A549 (cell line): Measurements from ENCODE around the gene MAZ. TPM values are rescaled to one million over a fixed set of nuclear protein-coding genes. Genes with fewer than 3 reads are reported as not detected.

Experiments used
- ATAC-seq, 2 experiments: fragments of 200-7000 bp in 1 of 2; fragments of >200 bp in 1 of 2; cut with Nextera tagmentation in 1 of 2; cut with Tn5 transposase in 1 of 2; 3 replicates each; pipeline versions ENCODE4 v1.8.0 to v1.9.1; 2018 to 2020; ENCODE audit warnings: mild to moderate bottlenecking in 1 of 2, moderate library complexity in 1 of 2
- CTCF ChIA-PET: fragments of 300-600 bp; sonication (Branson Sonifier 250); formaldehyde crosslinking; extraction: SDS; loops from one replicate; lab custom pipeline; 2021; ENCODE audit warnings: antibody characterized with exemption, inconsistent platforms; lab: Yijun Ruan, JAX
- POLR2A ChIA-PET: fragments of 350-600 bp; formaldehyde crosslinking; extraction: SDS; loops from one replicate; lab custom pipeline; 2021; ENCODE audit warnings: antibody characterized with exemption, inconsistent platforms; lab: Yijun Ruan, JAX
- DNase-seq, 2 experiments: peaks; one replicate each; pipeline versions ENCODE4 v3.0.0 to v3.0.0-alpha.2; 2011 to 2016; ENCODE audit warnings: low read depth in 1 of 2, low spot score in 1 of 2
- FAIRE-seq: peaks from 2 replicates; lab custom pipeline; 2011; peaks lifted over from hg19 to GRCh38; lab: Jason Lieb, UNC
- H3K27ac ChIP-seq, 2 experiments: fragments of >200 bp; sonication (Bioruptor Twin); formaldehyde crosslinking; 3 replicates each; pipeline ENCODE4 v1.5.1; 2016 to 2017
- H3K4me1 ChIP-seq: fragments of >200 bp; sonication (Bioruptor Twin); formaldehyde crosslinking; 3 replicates; pipeline ENCODE4 v1.6.1; 2016
- H3K4me2 ChIP-seq: fragments of >200 bp; sonication (Bioruptor Twin); formaldehyde crosslinking; 3 replicates; pipeline ENCODE4 v1.6.1; 2016
- H3K4me3 ChIP-seq: fragments of >200 bp; sonication (Bioruptor Twin); formaldehyde crosslinking; 3 replicates; pipeline ENCODE4 v1.5.1; 2016
- H3K9me3 ChIP-seq: fragments of >200 bp; sonication (Bioruptor Twin); formaldehyde crosslinking; 3 replicates; pipeline ENCODE4 v1.6.1; 2016
- CBX8 ChIP-seq: fragments of 200-600 bp; sonication (generic); IDR thresholded peaks from 2 replicates; pipeline ENCODE4 v1.6.1; 2016
- CEBPB ChIP-seq, 2 experiments: fragments of >200 bp in 1 of 2; sonication (Bioruptor Twin) in 1 of 2; formaldehyde crosslinking in 1 of 2; IDR thresholded peaks; 2 replicates each; pipeline ENCODE4 v1.6.1; 2012 to 2016
- EHF ChIP-seq: fragments of 250-450 bp; sonication (Bioruptor Pico); IDR thresholded peaks from 2 replicates; pipeline ENCODE4 v1.5.0; 2020; ENCODE audit warnings: mild to moderate bottlenecking
- EHMT2 ChIP-seq: fragments of 200-600 bp; sonication (generic); IDR thresholded peaks from 2 replicates; pipeline ENCODE4 v1.6.1; 2016; ENCODE audit warnings: antibody characterized with exemption, low read depth, mild to moderate bottlenecking, moderate library complexity
- ESRRA ChIP-seq: fragments of 150-350 bp; IDR thresholded peaks from 2 replicates; pipeline ENCODE4 v1.6.1; 2014; ENCODE audit warnings: mild to moderate bottlenecking, low read length, borderline replicate concordance
- FOSB ChIP-seq: fragments of 250-450 bp; sonication (Bioruptor Pico); IDR thresholded peaks from 2 replicates; pipeline ENCODE4 v1.5.0; 2020; ENCODE audit warnings: mild to moderate bottlenecking, moderate library complexity
- FOSL2 ChIP-seq, 2 experiments: fragments of 450-650 bp in 1 of 2; fragments of >200 bp in 1 of 2; sonication (Bioruptor Twin) in 1 of 2; formaldehyde crosslinking; IDR thresholded peaks; 2 replicates each; pipeline versions ENCODE4 v1.5.0 to v1.6.1; 2016 to 2020; ENCODE audit warnings: mild to moderate bottlenecking in 1 of 2, moderate library complexity in 1 of 2
- FOXS1 ChIP-seq: fragments of 250-450 bp; sonication (Bioruptor Pico); IDR thresholded peaks from 2 replicates; pipeline ENCODE4 v1.5.0; 2020; ENCODE audit warnings: mild to moderate bottlenecking, moderate library complexity
- HEYL ChIP-seq: fragments of 250-450 bp; sonication (Bioruptor Pico); IDR thresholded peaks from 2 replicates; pipeline ENCODE4 v1.8.0; 2021; ENCODE audit warnings: mild to moderate bottlenecking, moderate library complexity
- HOXB13 ChIP-seq: fragments of 250-450 bp; sonication (Bioruptor Pico); IDR thresholded peaks from 2 replicates; pipeline ENCODE4 v1.5.0; 2020; ENCODE audit warnings: low read depth, mild to moderate bottlenecking, moderate library complexity
- JUNB ChIP-seq: fragments of >200 bp; sonication (Bioruptor Twin); formaldehyde crosslinking; IDR thresholded peaks from 2 replicates; pipeline ENCODE4 v1.6.1; 2016
- KDM1A ChIP-seq: fragments of 200-600 bp; sonication (generic); IDR thresholded peaks from 2 replicates; pipeline ENCODE4 v1.6.1; 2016; ENCODE audit warnings: low read depth, mild to moderate bottlenecking
- KDM5A ChIP-seq: fragments of 200-600 bp; sonication (generic); IDR thresholded peaks from 2 replicates; pipeline ENCODE4 v1.6.1; 2016; ENCODE audit warnings: antibody characterized with exemption, mild to moderate bottlenecking
- MAFK ChIP-seq: fragments of 450-650 bp; IDR thresholded peaks from 2 replicates; pipeline ENCODE4 v1.6.1; 2014; ENCODE audit not compliant: partially characterized antibody
- MYC ChIP-seq: IDR thresholded peaks from 2 replicates; pipeline ENCODE4 v1.6.1; 2012; ENCODE audit warnings: mild to moderate bottlenecking, inconsistent platforms, low read length, improper control_type of control experiment, borderline replicate concordance
- NFE2L2 ChIP-seq: fragments of 150-350 bp; conservative IDR thresholded peaks from 2 replicates; pipeline ENCODE4 v1.6.1; 2014; ENCODE audit warnings: low read length
- PHF8 ChIP-seq: fragments of 200-600 bp; sonication (generic); IDR thresholded peaks from 2 replicates; pipeline ENCODE4 v1.6.1; 2016; ENCODE audit warnings: low read depth, mild to moderate bottlenecking, antibody characterized with exemption, moderate library complexity, borderline replicate concordance
- POLR2AphosphoS2 ChIP-seq: conservative IDR thresholded peaks from 2 replicates; pipeline ENCODE4 v1.6.1; 2012; ENCODE audit warnings: low read length, improper control_type of control experiment, inconsistent platforms
- RAD21 ChIP-seq, 2 experiments: fragments of >200 bp in 1 of 2; sonication (Bioruptor Twin) in 1 of 2; formaldehyde crosslinking in 1 of 2; IDR thresholded peaks in 1 of 2; conservative IDR thresholded peaks in 1 of 2; 2 replicates in 1 of 2; 3 replicates in 1 of 2; pipeline ENCODE4 v1.6.1; 2012 to 2018; ENCODE audit warnings: inconsistent platforms in 1 of 2
- RARB ChIP-seq: fragments of 250-450 bp; sonication (Bioruptor Pico); IDR thresholded peaks from 2 replicates; pipeline ENCODE4 v1.8.0; 2021; ENCODE audit warnings: mild to moderate bottlenecking, moderate library complexity
- RNF2 ChIP-seq: fragments of 200-600 bp; sonication (generic); IDR thresholded peaks from 2 replicates; pipeline ENCODE4 v1.6.1; 2016; ENCODE audit warnings: low read depth, mild to moderate bottlenecking, antibody characterized with exemption, moderate library complexity, borderline replicate concordance
- TP53 ChIP-seq: fragments of 250-450 bp; sonication (Bioruptor Pico); IDR thresholded peaks from 2 replicates; pipeline ENCODE4 v1.5.0; 2021; ENCODE audit warnings: mild to moderate bottlenecking, moderate library complexity
- ZC3H11A ChIP-seq: fragments of 450-650 bp; IDR thresholded peaks from 2 replicates; pipeline ENCODE4 v1.6.1; 2014; ENCODE audit warnings: antibody characterized with exemption, mild to moderate bottlenecking
- ZSCAN20 ChIP-seq: fragments of 250-450 bp; sonication (Bioruptor Pico); IDR thresholded peaks from 2 replicates; pipeline ENCODE4 v1.8.0; 2022; ENCODE audit warnings: mild to moderate bottlenecking, moderate library complexity
- WGBS: methylation state at CpG from one replicate; pipeline ENCODE4 v1.1.6; 2017; ENCODE audit errors: missing lambda C conversion rate; 5-methylcytosine and 5-hydroxymethylcytosine counted together
- polyA plus RNA-seq, 4 experiments: library from polyadenylated mRNA; depleted of rRNA in 3 of 4; stranded (reverse); fragments of >200 nt; fragmentation: RNase III in 1 of 4; extraction: RNeasy Plus Mini Kit Qiagen cat#74134 plus additional on column Dnase treatment in 1 of 4; gene quantifications; 2 replicates in 3 of 4; 3 replicates in 1 of 4; pipeline ENCODE4 v1.2.3, GENCODE V29; 2011 to 2017
- TF ChIP-seq, protein P1 (sequence below): IDR thresholded peaks from 2 replicates; pipeline ENCODE4 v1.6.1; 2012
- TF ChIP-seq, protein P2 (sequence below): fragments of 150-350 bp; IDR thresholded peaks from 2 replicates; pipeline ENCODE4 v1.6.1; 2014; ENCODE audit warnings: low read depth, mild to moderate bottlenecking, low read length
- TF ChIP-seq, protein P3 (sequence below): fragments of >200 bp; sonication (Bioruptor Twin); formaldehyde crosslinking; IDR thresholded peaks from 3 replicates; pipeline ENCODE4 v1.6.1; 2016
- TF ChIP-seq, protein P4 (sequence below): IDR thresholded peaks from 2 replicates; pipeline ENCODE4 v1.6.1; 2012; ENCODE audit warnings: low read depth, borderline replicate concordance
- TF ChIP-seq, protein P5 (sequence below): fragments of 250-450 bp; sonication (Bioruptor Pico); IDR thresholded peaks from 2 replicates; pipeline ENCODE4 v1.5.0; 2021; ENCODE audit warnings: mild to moderate bottlenecking, moderate library complexity, borderline replicate concordance
- TF ChIP-seq, protein P6 (sequence below): fragments of >200 bp; sonication (Bioruptor Twin); formaldehyde crosslinking; IDR thresholded peaks from 3 replicates; pipeline ENCODE4 v1.5.1; 2016

MAZ gene
- polyA plus RNA-seq, 2 of the 4 experiments (the other 2 are of a cell fraction), result 79.6 to 231 TPM

DNA sequence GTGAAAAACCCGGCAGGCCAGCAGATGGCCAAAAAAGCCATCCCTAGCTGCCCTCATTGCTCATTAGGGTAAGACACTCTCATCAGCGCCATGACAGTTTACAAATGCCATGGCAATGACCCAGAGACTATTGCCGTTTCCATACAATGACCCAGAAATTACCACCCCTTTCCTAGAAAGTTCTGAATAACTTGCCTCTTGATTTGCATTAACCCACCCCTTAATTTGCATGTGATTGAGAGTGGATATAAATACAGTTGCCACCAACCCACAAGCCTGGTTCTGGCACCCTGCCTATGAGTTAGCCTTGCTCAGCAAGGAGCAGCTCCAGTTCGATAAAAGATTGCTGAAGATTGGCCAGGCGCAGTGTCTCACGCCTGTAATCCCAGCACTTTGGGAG, 44.4 kb upstream of the MAZ start:
- WGBS, result 80% methylated on average over 5 of the region's 6 CpGs
- no peak overlapping the region for H3K4me3 ChIP-seq
- ATAC-seq (no peak), FAIRE-seq (no peak), DNase-seq (no peak)
- no peaks in the 10 kb centered on the region for H3K9me3 ChIP-seq
- ChIA-PET CTCF (no interaction called here), POLR2A (no interaction called here)
- no peak overlapping the region for H3K27ac ChIP-seq
- H3K4me2 ChIP-seq, result no peak overlapping the region
- H3K4me1 ChIP-seq, result peaks cover 5% of the 10 kb centered on the region; the same call in 1 of the 3 replicates
- TF ChIP-seq RNF2, result no peak
- TF ChIP-seq RAD21 (conservative IDR thresholded peaks at IDR 0.05 in 1 of 2, IDR thresholded peaks at IDR 0.05 in 1 of 2), result no peak
- TF ChIP-seq TP53 (CRISPR knock-in tag), result no peak
- no peak for TF ChIP-seq CEBPB (IDR thresholded peaks at IDR 0.05)
- TF ChIP-seq EHF (CRISPR knock-in tag), result no peak
- no peak for TF ChIP-seq HEYL
- no peak for TF ChIP-seq HOXB13 (CRISPR knock-in tag)
- no peak for TF ChIP-seq MYC
- TF ChIP-seq, protein P1, sequence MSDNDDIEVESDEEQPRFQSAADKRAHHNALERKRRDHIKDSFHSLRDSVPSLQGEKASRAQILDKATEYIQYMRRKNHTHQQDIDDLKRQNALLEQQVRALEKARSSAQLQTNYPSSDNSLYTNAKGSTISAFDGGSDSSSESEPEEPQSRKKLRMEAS, result no peak
- TF ChIP-seq, protein P2, sequence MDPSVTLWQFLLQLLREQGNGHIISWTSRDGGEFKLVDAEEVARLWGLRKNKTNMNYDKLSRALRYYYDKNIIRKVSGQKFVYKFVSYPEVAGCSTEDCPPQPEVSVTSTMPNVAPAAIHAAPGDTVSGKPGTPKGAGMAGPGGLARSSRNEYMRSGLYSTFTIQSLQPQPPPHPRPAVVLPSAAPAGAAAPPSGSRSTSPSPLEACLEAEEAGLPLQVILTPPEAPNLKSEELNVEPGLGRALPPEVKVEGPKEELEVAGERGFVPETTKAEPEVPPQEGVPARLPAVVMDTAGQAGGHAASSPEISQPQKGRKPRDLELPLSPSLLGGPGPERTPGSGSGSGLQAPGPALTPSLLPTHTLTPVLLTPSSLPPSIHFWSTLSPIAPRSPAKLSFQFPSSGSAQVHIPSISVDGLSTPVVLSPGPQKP, result no peak
- TF ChIP-seq POLR2AphosphoS2, result no peak
- no peak for TF ChIP-seq FOSB
- TF ChIP-seq, protein P3, sequence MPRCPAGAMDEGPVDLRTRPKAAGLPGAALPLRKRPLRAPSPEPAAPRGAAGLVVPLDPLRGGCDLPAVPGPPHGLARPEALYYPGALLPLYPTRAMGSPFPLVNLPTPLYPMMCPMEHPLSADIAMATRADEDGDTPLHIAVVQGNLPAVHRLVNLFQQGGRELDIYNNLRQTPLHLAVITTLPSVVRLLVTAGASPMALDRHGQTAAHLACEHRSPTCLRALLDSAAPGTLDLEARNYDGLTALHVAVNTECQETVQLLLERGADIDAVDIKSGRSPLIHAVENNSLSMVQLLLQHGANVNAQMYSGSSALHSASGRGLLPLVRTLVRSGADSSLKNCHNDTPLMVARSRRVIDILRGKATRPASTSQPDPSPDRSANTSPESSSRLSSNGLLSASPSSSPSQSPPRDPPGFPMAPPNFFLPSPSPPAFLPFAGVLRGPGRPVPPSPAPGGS, result no peak
- TF ChIP-seq KDM5A, result no peak
- no peak for TF ChIP-seq CBX8
- TF ChIP-seq NFE2L2, result no peak
- TF ChIP-seq, protein P4, sequence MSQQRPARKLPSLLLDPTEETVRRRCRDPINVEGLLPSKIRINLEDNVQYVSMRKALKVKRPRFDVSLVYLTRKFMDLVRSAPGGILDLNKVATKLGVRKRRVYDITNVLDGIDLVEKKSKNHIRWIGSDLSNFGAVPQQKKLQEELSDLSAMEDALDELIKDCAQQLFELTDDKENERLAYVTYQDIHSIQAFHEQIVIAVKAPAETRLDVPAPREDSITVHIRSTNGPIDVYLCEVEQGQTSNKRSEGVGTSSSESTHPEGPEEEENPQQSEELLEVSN, result no peak
- TF ChIP-seq KDM1A, result no peak
- TF ChIP-seq ZSCAN20 (CRISPR knock-in tag), result no peak
- TF ChIP-seq, all 56 proteins: peak for 0

DNA sequence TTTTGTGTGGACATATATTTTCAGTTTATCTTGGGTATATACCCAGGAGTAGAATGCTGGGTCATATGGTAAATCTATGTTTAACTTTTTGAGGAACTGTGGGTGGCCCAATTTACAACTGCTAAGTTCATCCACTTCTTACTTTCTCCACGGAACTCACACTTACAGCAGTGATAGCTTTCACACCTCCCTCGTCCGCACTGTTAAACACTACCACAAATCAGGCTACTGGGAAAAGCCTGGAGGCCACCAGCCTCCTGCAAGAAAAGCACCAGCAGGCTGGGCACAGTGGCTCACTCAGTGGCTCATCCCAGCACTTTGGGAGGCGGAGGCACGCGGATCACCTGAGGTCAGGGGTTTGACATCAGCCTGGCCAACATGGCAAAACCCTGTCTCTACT, 43.0 kb upstream of the MAZ start:
- DNase-seq (no peak), FAIRE-seq (no peak), ATAC-seq (no peak)
- no peak overlapping the region for H3K27ac ChIP-seq
- ChIA-PET POLR2A (no interaction called here), CTCF (no interaction called here)
- WGBS, result 95% methylated on average over 6 of the region's 6 CpGs
- TF ChIP-seq FOSL2 (IDR thresholded peaks at IDR 0.05), result no peak
- no peak for TF ChIP-seq FOSL2 (CRISPR knock-in tag; IDR thresholded peaks at IDR 0.05)
- no peak for TF ChIP-seq RNF2
- TF ChIP-seq FOXS1, result no peak
- no peak for TF ChIP-seq ESRRA
- TF ChIP-seq RARB (CRISPR knock-in tag), result no peak
- no peak for TF ChIP-seq MAFK
- TF ChIP-seq, protein P1, result no peak
- TF ChIP-seq ZC3H11A, result no peak
- no peak for TF ChIP-seq CBX8
- TF ChIP-seq EHMT2, result no peak
- TF ChIP-seq, protein P5, sequence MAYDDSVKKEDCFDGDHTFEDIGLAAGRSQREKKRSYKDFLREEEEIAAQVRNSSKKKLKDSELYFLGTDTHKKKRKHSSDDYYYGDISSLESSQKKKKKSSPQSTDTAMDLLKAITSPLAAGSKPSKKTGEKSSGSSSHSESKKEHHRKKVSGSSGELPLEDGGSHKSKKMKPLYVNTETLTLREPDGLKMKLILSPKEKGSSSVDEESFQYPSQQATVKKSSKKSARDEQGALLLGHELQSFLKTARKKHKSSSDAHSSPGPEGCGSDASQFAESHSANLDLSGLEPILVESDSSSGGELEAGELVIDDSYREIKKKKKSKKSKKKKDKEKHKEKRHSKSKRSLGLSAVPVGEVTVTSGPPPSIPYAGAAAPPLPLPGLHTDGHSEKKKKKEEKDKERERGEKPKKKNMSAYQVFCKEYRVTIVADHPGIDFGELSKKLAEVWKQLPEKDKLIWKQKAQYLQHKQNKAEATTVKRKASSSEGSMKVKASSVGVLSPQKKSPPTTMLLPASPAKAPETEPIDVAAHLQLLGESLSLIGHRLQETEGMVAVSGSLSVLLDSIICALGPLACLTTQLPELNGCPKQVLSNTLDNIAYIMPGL (CRISPR knock-in tag), result no peak
- no peak for TF ChIP-seq ZSCAN20 (CRISPR knock-in tag)
- no peak for TF ChIP-seq TP53 (CRISPR knock-in tag)
- no peak for TF ChIP-seq PHF8
- TF ChIP-seq, protein P6, sequence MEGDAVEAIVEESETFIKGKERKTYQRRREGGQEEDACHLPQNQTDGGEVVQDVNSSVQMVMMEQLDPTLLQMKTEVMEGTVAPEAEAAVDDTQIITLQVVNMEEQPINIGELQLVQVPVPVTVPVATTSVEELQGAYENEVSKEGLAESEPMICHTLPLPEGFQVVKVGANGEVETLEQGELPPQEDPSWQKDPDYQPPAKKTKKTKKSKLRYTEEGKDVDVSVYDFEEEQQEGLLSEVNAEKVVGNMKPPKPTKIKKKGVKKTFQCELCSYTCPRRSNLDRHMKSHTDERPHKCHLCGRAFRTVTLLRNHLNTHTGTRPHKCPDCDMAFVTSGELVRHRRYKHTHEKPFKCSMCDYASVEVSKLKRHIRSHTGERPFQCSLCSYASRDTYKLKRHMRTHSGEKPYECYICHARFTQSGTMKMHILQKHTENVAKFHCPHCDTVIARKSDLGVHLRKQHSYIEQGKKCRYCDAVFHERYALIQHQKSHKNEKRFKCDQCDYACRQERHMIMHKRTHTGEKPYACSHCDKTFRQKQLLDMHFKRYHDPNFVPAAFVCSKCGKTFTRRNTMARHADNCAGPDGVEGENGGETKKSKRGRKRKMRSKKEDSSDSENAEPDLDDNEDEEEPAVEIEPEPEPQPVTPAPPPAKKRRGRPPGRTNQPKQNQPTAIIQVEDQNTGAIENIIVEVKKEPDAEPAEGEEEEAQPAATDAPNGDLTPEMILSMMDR, result no peak
- no peak for TF ChIP-seq JUNB
- H3K4me2 ChIP-seq, result no peak overlapping the region
- no peak overlapping the region for H3K4me3 ChIP-seq
- no peaks in the 10 kb centered on the region; the same call in 2 of the 3 replicates for H3K4me1 ChIP-seq
- no peaks in the 10 kb centered on the region for H3K9me3 ChIP-seq
